ENCODE measurements around the gene GNAT3.

The GNAT3 gene

GRCh38 chr7:80482950-80483349 lies 28.9 kb downstream of the GNAT3 start:
- no peak overlapping the region for H3K4me3 ChIP-seq (replicated peaks; ENCODE audit: low read depth, low read length)
- no peak for TF ChIP-seq CTCF (IDR thresholded peaks at IDR 0.05; ENCODE audit: low read depth, low read length, missing control alignments)
- no peak for DNase-seq (ENCODE audit: extremely low read depth, low read depth)

GRCh38 chr7:80481196-80481884 lies 30.5 kb downstream of the GNAT3 start:
- DNase-seq (ENCODE audit: extremely low read depth, low read depth), result no peak
- H3K4me3 ChIP-seq (replicated peaks; ENCODE audit: low read depth, low read length), result no peak overlapping the region
- no peak for TF ChIP-seq CTCF (IDR thresholded peaks at IDR 0.05; ENCODE audit: low read depth, low read length, missing control alignments)

- no peak for TF ChIP-seq CTCF (IDR thresholded peaks at IDR 0.05; ENCODE audit: low read depth, low read length, missing control alignments)
- no peak for DNase-seq (ENCODE audit: extremely low read depth, low read depth)
- H3K4me3 ChIP-seq (replicated peaks; ENCODE audit: low read depth, low read length), result no peak overlapping the region
Measured at GRCh38 chr7:80480566-80480965, 31.3 kb downstream of the GNAT3 start.

- no peak overlapping the region for H3K4me3 ChIP-seq (replicated peaks; ENCODE audit: low read depth, low read length)
- no peak for TF ChIP-seq CTCF (IDR thresholded peaks at IDR 0.05; ENCODE audit: low read depth, low read length, missing control alignments)
- no peak for DNase-seq (ENCODE audit: extremely low read depth, low read depth)
Measured at GRCh38 chr7:80478683-80479082, 33.2 kb downstream of the GNAT3 start.

- no peak overlapping the region for H3K4me3 ChIP-seq (replicated peaks; ENCODE audit: low read depth, low read length)
- TF ChIP-seq CTCF (IDR thresholded peaks at IDR 0.05; ENCODE audit: low read depth, low read length, missing control alignments), result no peak
- no peak for DNase-seq (ENCODE audit: extremely low read depth, low read depth)
Measured at GRCh38 chr7:80476035-80476434, 35.8 kb downstream of the GNAT3 start.

- H3K4me3 ChIP-seq (replicated peaks; ENCODE audit: low read depth, low read length), result no peak overlapping the region
- DNase-seq (ENCODE audit: extremely low read depth, low read depth), result no peak
- TF ChIP-seq CTCF (IDR thresholded peaks at IDR 0.05; ENCODE audit: low read depth, low read length, missing control alignments), result no peak
Measured at GRCh38 chr7:80475383-80475782, 36.5 kb downstream of the GNAT3 start.

- DNase-seq (ENCODE audit: extremely low read depth, low read depth), result no peak
- no peak for TF ChIP-seq CTCF (IDR thresholded peaks at IDR 0.05; ENCODE audit: low read depth, low read length, missing control alignments)
Measured at GRCh38 chr7:80473751-80474150, 38.1 kb downstream of the GNAT3 start.

More at GRCh38 chr7:80473751-80474150, 38.1 kb downstream of the GNAT3 start:
- H3K4me3 ChIP-seq (replicated peaks; ENCODE audit: low read depth, low read length), result no peak overlapping the region

Measured in HFF-Myc (cell line).